Measurements from ENCODE around the gene CDK5R2. TPM values are rescaled to one million over a fixed set of nuclear protein-coding genes. Genes with fewer than 3 reads are reported as not detected.

CDK5R2 gene
- total and polyA plus RNA-seq, 7 donors, result 0.14 to 0.48 (median 0.36) TPM; not detected in 4

- Histone ChIP-seq H3K27me3 (peaks cover 70 to 100% (median 100%) of the 10 kb centered on the region in 3 donors), H3K27ac (no peak within 1 kb of the TSS), H3K36me3 (no peaks in the 10 kb centered on the region), H3K4me1 (peaks cover 0 to 50% (median 44%) of the 10 kb centered on the region in 4 donors), H3K4me3 (peak within 1 kb of the TSS in 2 of 4 donors; percentile 10 to 16), H3K9me3 (no peaks in the 10 kb centered on the region)
- DNase-seq, result peak; percentile 45
- intact Hi-C loops (cut with DNase I), result no loop called here
- TF ChIP-seq POLR2A (IDR thresholded peaks at IDR 0.05) (no peak), EP300 (IDR thresholded peaks at IDR 0.05) (no peak), CTCF (IDR thresholded peaks at IDR 0.05) (no peak), POLR2AphosphoS5 (IDR thresholded peaks at IDR 0.05) (no peak)
- WGBS, 2 donors, result 2% methylated on average over 32 of the region's 32 CpGs
These were observed 25.5 kb downstream of the CDK5R2 start, which contains the start of gene FEV for GRCh38 chr2:218985021-218985324. Gene FEV, minus strand, starts transcription at chr2:218985184. Its CDS starts 109 bp downstream, at chr2:218985075.

GRCh38 chr2:218985325-218986091 is 26.0 kb downstream of the CDK5R2 start:
- TF ChIP-seq CTCF (IDR thresholded peaks at IDR 0.05) (no peak), POLR2A (IDR thresholded peaks at IDR 0.05) (no peak), POLR2AphosphoS5 (IDR thresholded peaks at IDR 0.05) (no peak), EP300 (IDR thresholded peaks at IDR 0.05) (no peak)
- Histone ChIP-seq H3K27me3 (peaks cover 71 to 100% (median 100%) of the 10 kb centered on the region in 3 donors), H3K36me3 (no peaks in the 10 kb centered on the region), H3K27ac (no peak overlapping the region), H3K4me1 (peaks cover 0 to 45% (median 39%) of the 10 kb centered on the region in 4 donors), H3K4me3 (no peak overlapping the region), H3K9me3 (no peaks in the 10 kb centered on the region)
- 4% methylated on average over 49 of the region's 49 CpGs for WGBS, 2 donors
- peak; percentile 40 for DNase-seq
- intact Hi-C loops (cut with DNase I), result no loop called here

- Histone ChIP-seq H3K4me1 (peaks cover 0 to 39% (median 32%) of the 10 kb centered on the region in 4 donors), H3K9me3 (no peaks in the 10 kb centered on the region), H3K27ac (no peak overlapping the region), H3K4me3 (no peak overlapping the region), H3K27me3 (peaks cover 74 to 100% (median 100%) of the 10 kb centered on the region in 3 donors), H3K36me3 (no peaks in the 10 kb centered on the region)
- 44 to 46% methylated on average over 4 of the region's 4 CpGs for WGBS, 2 donors
- DNase-seq, result peak; percentile 17
- TF ChIP-seq EP300 (IDR thresholded peaks at IDR 0.05) (no peak), POLR2AphosphoS5 (IDR thresholded peaks at IDR 0.05) (no peak), CTCF (IDR thresholded peaks at IDR 0.05) (no peak), POLR2A (IDR thresholded peaks at IDR 0.05) (no peak)
- intact Hi-C loops (cut with DNase I), result no loop called here
These were observed 26.8 kb downstream of the CDK5R2 start for GRCh38 chr2:218986148-218986761.

GRCh38 chr2:218988164-218988563 is 28.7 kb downstream of the CDK5R2 start:
- TF ChIP-seq POLR2AphosphoS5 (IDR thresholded peaks at IDR 0.05) (no peak), CTCF (IDR thresholded peaks at IDR 0.05) (no peak), EP300 (IDR thresholded peaks at IDR 0.05) (no peak), POLR2A (IDR thresholded peaks at IDR 0.05) (no peak)
- Histone ChIP-seq H3K27me3 (peaks cover 73 to 100% (median 100%) of the 10 kb centered on the region in 3 donors), H3K4me3 (no peak overlapping the region), H3K27ac (no peak overlapping the region), H3K9me3 (no peaks in the 10 kb centered on the region), H3K36me3 (no peaks in the 10 kb centered on the region), H3K4me1 (peaks cover 0 to 26% (median 22%) of the 10 kb centered on the region in 4 donors)
- no peak for DNase-seq
- intact Hi-C loops (cut with DNase I), result no loop called here
- WGBS, 2 donors, result 47 to 68% methylated on average over 3 of the region's 3 CpGs
